ENCODE measurements around the gene TMEM213.
"Not testable (repeated sequence)": the region's sequence is repeated elsewhere in the genome, so short reads cannot be mapped to it uniquely, and the experiment has no call there.

The TMEM213 gene

DNA sequence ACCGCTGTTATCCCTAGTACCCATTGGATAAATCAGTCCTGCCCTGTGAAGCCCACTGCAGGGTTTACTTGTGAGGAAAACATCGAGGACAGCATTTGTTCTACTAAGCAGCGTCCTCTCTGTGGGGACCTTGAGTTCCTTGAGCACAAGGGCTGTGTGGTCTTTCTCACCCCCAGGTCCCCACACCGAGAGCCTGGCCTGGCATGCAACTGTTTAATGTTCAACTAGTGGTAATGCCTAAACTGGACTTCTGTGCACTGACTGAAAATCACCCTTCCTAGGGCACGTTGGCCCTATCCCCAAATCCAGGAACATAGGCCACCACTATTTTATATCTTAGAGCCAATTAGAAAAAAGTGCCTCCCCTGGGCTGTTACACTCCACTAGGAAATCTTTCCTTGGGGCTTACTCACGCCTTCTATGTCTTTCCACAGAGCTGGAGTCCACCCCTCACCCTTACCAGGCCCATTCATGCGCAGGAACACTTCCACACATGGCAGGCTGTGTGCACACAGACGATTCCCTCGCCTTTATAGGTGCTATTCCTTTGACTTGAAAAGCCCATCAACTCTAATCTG is 1.7 kb upstream of the TMEM213 start:
- no peak for DNase-seq (ENCODE audit: low read depth in 2 of 3, low spot score in 2 of 3)

DNA sequence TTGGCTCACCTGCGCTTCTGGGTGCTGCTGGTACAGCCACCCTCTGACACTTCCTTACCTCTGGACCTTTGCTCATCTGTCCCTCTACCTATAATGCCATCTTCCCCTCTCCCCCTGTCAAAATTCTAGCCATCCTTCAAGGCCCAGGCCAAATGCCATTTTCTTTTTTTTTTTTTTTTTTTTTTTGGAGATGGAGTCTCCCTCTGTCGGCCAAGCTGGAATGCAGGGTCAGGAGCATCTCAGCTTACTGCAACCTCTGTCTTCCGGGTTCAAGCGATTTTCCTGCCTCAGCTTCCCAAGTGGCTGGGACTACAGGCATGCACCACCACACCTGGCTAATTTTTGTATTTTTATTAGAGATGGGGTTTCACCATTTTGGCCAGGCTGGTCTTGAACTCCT is 748 bp upstream of the TMEM213 start:
- DNase-seq (ENCODE audit: low read depth in 2 of 3, low spot score in 2 of 3), result not testable (repeated sequence)

DNA sequence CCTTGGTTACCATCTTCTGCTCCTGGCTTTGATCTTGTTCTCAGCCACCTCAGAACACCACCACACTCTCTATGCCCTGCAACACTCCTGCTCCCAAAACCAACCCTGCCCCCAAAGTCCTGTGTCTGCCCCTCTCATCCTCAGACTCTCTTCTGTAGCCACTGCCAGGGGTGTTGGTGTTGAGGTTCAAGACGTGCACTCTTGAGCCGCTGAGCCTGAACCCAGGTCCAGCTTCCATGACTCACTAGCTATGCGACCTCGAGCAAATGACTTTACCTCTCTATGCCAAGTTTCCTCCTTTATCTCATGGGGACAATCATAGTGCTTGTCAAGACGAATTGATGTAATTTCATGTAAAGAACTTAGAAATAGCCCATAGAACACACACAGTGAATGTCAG is 1.0 kb downstream of the TMEM213 start:
- DNase-seq (ENCODE audit: low read depth in 2 of 3, low spot score in 2 of 3), result no peak

DNA sequence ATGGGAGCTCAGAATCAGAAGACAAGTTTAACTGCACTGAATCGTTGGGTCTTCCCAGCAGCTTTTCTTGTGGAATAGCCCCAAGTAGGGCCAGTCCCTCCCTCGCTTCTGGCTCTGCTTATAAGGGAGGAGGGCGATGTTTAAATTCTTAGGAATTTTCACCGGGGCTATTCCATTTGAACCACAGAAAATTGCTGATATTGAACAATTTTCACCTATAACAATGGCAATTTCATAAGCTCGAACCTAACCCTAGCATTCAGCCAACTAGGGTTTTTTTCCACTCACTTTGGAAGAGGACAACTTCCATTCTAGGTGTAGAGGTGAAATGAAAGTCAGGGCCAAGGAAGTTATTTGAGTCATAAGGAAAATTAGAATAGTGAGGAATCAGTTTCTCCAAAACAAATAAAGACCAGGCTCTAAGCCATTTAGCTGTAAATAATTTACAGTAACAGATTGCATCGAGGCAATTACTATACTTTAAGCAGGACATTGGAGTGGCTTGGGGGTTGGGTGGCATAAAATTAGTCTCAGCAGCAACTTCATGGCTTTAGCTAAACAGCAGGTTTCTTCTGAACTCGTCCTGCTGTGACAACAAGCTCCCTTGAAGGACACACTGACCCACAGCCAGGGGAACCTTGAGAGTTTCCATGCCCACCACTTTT is 1.7 kb downstream of the TMEM213 start:
- DNase-seq (ENCODE audit: low read depth in 2 of 3, low spot score in 2 of 3), result no peak

DNA sequence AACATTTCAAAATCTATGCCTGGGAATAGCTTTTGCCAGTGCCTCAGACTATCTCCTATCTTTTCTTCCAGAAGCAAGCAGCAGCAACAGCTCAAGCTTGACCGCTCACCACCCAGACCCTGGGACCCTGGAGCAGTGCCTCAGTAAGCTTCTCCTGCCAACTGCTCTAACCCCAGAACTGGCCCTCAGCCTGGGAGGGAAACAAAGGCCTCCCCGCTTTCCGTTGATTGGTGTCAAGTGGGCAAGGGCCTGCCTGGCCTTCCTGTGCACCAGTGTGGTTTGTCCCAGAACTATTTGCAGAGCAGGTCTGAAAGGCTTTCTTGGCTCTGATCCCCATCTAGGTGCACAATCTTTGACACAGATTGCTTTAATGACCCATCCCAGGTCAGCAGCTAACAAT is 3.5 kb downstream of the TMEM213 start:
- DNase-seq (ENCODE audit: low read depth in 2 of 3, low spot score in 2 of 3), result no peak

DNA sequence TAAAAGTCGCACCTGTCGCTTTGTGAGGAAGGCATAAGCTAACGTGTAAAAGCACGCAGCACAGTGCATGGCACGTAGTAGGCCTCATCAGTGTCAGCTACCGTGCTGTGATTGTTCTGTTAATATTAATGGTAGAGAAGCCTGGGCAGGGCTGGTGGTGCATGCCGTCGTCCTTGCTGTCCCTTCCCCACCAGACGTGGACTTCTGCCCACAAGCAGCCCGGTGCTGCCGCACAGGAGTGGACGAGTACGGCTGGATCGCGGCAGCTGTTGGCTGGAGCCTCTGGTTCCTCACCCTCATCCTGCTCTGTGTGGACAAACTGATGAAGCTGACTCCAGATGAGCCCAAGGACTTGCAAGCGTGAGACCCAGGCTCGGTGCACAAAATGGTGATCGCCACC is 4.9 kb downstream of the TMEM213 start:
- no peak for DNase-seq (ENCODE audit: low read depth in 2 of 3, low spot score in 2 of 3)

DNA sequence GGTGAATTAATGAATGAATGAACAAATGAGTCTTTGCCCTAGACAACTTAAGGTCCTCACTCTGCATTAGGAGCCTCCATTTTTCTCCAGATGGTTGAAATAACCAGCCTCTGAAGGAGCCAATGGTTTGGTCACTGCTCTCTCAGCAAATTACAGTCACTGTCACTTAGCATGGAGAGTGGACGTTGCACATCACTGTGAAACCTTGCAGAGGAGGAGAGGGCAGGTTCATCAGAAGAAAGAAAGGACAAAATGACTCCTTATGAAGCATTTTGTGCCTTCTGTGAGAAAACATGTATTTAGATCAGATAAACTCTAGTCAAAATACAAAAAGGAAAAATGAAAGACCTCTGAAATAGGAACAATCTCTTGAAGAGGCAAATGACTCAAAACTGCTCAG is 6.8 kb downstream of the TMEM213 start:
- DNase-seq (ENCODE audit: low read depth in 2 of 3, low spot score in 2 of 3), result no peak

DNA sequence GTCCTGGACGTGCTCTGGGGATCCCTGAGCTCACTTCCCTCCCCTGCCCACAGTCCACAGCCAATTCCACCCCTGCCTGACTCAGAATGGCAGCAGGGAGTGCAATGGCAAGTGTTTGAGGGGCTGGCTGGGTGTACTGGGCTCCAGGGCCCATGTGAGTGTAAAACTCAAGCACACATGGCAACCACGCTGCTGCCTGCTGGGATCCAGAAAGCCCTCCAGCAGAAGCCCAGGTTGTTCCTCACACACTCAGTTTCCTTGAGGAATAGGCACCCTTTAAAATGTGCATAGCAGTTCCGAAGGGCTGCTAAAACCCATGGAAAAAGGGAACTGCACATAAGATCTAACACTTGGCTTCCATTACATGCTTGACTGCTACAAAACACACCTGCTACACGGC is 11.6 kb downstream of the TMEM213 start:
- no peak for DNase-seq (ENCODE audit: low read depth in 2 of 3, low spot score in 2 of 3)

DNA sequence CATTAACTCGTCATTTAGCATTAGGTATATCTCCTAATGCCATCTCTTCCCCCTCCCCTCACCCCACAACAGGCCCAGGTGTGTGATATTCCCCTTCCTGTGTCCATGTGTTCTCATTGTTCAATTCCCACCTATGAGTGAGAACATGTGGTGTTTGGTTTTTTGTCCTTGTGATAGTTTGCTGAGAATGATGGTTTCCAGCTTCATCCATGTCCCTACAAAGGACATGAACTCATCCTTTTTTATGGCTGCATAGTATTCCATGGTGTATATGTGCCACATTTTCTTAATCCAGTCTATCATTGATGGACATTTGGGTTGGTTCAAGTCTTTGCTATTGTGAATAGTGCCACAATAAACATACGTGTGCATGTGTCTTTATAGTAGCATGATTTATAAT is 13.5 kb downstream of the TMEM213 start:
- not testable (repeated sequence) for DNase-seq (ENCODE audit: low read depth in 2 of 3, low spot score in 2 of 3)

DNA sequence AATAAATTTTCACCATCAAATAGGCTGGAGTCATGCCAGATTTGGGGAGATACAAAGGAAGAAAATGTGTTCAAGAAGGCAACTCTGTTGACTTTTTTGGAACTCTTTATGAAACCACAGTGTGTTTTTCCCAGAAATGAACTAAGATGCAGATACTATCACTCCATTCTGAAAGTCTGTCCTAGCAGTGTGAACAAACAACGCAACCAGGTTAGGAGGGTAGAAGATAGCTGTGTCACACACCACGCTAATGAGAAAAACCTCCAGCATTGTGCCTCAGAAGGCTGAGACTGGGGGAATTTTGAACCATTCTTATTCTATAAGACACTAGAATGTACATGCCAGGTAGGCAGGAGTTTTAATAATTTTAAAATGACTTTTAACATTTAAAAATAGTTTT is 16.2 kb downstream of the TMEM213 start:
- DNase-seq (ENCODE audit: low read depth in 2 of 3, low spot score in 2 of 3), result no peak

DNA sequence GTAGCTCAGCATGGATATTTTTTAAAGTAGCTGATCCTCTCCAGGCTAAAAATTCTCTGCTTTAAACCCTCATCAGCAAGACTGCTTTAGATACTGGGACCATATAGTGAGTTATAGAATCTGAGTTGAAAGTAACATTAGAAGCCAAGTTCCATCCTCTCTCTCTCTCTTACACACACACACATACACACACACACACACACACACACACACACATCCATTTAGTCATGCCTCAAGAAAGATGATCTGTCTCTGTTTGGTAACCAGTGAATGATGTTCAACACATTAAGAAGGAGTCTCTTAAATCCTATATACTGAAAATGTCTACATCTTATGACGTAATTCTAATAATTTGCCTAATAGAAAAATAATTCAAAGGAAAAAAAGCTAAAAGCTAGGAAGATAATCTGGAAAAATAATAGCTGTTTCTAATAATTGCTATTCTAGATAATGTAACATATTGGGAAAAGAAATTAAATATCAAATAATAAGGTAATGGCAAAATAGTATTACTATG is 17.1 kb downstream of the TMEM213 start:
- DNase-seq (ENCODE audit: low read depth in 2 of 3, low spot score in 2 of 3), result no peak

DNA sequence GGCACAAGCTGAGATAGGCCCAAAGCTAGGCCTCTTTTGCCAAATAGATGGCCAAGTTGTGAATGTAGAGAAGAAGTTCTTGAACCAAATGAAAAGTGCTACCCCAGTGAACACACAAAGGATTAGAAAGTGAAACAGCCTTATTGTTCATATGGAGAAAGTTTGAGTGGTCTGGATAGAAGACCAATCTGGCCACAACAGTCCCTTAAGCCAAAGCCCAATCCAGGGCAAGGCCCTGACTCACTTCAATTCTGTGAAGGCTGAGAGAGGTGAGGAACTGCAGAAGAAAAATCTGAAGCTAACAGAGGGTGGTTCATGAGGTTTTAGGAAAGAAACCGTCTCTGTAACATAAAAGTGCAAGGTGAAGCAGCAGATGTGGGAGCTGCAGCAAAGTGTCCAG is 18.9 kb downstream of the TMEM213 start:
- DNase-seq (ENCODE audit: low read depth in 2 of 3, low spot score in 2 of 3), result no peak

DNA sequence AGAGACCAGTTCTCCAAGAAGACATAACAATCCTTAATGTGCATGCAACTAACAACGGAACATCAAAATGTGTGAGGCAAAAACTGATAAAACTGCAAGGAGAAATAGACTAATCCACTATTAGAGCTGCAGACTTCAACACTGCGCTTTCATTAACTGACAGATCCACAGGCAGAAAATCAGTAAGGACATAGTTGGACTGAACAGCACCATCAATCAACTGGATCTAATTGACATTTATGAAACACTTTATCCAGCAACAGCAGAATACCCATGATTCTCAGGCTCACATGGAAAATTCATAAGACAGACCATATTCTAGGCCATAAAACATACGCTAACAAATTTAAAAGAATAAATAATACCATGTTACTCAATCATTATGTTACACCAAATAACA is 21.8 kb downstream of the TMEM213 start:
- no peak for DNase-seq (ENCODE audit: low read depth in 2 of 3, low spot score in 2 of 3)

DNA sequence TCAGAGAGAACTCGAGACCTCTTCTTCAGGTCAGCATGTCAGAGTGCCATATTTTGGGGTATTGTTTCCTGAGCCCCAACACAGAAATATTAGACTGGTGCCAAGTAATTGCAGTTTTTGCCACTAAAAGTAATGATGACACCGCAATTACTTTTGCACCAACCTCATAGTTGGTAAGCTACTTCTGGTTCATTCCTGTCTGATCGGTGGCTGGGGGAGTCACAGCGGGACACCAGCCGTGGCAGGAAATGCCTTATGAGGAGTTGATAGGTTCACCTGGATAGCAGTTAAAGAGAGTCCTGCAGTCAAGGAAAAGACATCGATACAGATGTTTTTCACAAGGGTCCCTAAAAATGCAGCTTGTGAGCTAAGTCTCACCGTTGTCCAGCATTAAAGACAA is 24.1 kb downstream of the TMEM213 start:
- no peak for DNase-seq (ENCODE audit: low read depth in 2 of 3, low spot score in 2 of 3)

DNA sequence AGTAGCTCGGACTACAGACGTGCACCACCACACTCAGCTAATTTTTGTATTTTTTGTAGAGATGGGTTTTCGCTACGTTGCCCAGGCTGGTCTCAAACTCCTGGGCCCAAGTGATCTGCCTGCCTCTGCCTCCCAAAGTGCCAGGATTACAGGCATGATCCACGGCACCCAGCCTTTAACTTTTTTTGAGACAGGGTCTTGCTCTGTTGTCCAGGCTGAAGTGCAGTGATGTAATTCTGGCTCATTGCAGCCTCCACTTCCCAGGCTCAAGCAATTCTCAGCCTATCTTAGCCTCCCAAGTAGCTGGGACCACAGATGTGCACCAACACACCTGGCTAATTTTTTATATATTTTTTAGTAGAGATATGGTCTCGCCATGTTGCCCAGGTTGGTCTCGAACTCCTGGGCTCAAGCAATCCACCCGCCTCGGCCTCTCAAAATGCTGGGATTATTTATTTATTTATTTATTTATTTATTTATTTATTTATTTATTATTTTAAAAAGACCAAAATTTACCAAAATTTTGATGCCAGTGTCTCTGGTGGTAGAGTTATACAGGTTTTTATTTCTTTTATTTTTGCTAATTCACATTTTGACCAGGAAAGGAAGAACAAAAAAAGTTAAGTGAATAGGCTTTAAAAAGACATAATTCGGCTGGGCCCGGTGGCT is 25.2 kb downstream of the TMEM213 start:
- no peak for DNase-seq (ENCODE audit: low read depth in 2 of 3, low spot score in 2 of 3)

DNA sequence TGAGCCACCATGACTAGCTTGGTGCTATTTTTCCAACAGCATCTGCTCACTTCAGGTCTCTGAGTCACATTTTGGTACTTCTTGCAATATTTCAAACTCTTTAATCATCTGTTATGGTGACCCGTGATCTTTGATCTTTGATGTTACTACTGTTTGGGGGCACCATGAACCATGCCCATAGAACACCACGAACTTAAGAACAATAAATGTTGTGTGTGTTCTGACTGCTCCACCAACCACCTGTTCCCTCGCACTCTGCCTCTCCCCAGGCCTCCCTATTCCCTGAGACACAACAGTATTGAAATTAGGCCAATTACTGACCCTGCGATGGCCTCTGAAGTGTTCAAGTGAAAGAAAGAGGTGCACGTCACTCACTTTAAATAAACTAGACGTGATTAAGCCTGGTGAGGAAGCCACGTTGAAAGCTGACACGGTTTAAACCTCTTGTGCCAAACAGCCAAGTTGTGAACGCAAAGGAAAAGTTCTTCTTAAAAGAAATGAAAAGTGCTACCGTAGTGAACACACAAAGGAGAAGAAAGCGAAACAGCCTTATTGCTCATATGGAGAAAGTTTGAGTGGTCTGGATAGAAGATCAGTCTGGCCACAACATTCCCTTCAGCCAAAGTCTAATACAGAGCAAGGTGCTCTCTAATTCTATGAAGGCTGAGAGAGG is 27.4 kb downstream of the TMEM213 start:
- DNase-seq (ENCODE audit: low read depth in 2 of 3, low spot score in 2 of 3), result no peak

DNA sequence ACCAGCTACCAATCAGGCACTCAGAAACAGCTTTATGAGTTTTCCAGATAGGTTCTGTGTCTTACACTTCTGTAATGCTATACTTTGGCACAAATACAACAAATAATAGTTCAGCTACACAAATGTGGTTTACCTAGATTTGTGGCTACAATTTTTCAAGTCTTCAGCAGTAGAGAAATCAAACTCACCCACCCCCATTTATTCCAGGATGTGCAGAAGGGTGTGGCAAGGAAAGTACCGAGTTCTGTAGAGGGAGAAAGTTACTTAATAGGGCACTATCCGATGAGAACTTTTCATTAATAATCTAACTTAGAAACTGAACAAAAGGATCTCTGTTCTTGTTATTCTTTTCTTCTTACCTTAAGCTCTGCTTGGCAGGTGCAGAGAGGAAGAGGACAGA is 30.5 kb downstream of the TMEM213 start:
- no peak for DNase-seq (ENCODE audit: low read depth in 2 of 3, low spot score in 2 of 3)

DNA sequence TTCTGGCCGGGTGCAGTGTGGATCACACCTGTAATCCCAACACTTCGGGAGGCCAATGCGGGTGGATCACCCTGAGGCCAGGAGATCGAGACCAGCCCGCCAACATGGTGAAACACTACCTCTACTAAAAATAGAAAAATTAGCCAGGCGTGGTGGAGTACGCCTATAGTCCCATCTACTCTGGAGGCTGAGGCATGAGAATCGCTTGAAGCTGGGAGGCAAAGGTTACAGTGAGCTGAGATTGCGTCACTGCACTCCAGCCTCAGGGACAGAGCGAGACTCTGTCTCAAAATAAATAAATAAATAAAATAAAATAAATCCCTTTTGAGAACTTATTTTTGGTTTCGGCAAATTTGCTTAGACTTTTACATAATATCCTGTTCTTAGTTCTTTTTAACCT is 31.5 kb downstream of the TMEM213 start:
- no peak for DNase-seq (ENCODE audit: low read depth in 2 of 3, low spot score in 2 of 3)

DNA sequence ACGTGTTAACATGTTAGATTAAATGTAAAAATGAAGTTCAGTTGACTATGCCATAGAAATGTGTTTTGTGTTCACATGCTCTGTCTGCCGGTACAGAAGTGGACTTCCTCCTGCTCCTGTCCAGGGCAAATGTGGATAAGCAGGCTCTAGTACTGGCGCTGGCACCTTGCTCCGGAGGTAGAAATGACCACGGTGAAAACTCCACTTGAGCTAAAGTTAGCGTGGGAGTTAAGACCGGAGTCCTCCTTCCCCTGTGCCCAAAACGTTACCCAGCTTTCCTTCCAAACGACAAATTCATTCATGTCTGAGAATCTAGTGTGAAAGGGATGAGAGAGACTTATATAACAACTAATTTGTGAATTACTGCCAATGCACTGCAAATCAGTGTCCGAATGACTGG is 35.2 kb downstream of the TMEM213 start:
- no peak for DNase-seq (ENCODE audit: low read depth in 2 of 3, low spot score in 2 of 3)

DNA sequence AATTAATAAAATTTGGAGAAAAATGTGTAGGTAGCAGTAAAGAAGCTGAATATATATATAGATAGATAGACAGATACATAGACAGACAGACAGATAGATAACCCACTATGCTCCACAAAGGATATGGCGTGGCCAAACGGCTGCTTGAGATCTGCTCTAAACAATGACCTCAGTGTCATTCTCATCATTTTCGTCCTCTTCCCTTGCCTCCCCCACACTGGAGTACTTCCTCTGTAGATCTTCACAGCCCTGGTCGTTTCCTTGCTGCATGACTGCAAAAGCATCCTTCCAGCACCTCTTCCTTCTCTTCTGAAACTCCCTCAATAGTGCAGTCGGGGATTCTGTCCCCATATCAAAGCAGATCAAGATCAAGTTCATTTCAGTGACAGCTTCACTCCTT is 35.8 kb downstream of the TMEM213 start:
- DNase-seq (ENCODE audit: low read depth in 2 of 3, low spot score in 2 of 3), result no peak

DNA sequence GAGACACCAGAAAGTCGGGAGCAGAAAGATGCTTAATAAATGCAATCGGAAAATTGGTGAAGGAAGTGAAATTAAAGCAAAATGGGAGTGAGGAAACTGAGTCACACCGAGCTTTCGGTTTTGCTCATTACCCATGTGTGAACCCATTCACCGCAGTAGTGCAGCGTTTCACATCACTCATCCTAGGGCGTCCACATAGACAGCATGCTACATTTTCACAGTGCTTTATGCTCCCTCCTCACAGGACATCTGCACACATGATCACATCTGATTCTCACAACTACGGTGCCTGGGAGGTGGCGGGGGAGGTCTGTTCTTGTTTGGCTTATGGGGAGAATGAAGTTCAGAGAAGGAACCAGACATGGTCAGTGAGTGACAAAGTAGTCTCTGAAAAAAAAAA is 36.8 kb downstream of the TMEM213 start:
- no peak for DNase-seq (ENCODE audit: low read depth in 2 of 3, low spot score in 2 of 3)

DNA sequence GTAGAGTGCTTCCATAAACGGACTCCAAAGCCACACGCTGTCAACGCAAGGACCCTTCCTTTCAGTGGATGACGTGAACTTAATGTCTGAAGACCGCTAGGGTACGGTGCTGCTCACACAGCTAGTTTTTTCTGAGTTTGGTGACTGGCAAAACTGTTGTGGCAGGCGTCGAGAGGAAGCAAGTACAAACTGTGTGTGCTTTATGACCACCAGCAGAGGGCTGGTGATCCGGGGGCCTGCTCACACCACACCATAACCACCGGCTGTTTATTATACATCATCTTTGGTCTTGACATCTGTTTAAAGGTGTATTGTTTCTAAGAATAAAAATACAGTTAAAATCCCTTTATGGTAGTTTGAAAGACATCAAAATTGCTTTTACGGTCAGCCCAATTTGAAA is 37.3 kb downstream of the TMEM213 start:
- DNase-seq (ENCODE audit: low read depth in 2 of 3, low spot score in 2 of 3), result no peak
